Immature natural killer cell (primary cell): ENCODE data around the gene RNPEPL1. TPM values are rescaled to one million over a fixed set of nuclear protein-coding genes. Genes with fewer than 3 reads are reported as not detected.

Source experiments
- DNase-seq, 3 donors: peaks; one replicate each; pipeline ENCODE4 v3.0.0; 2022; ENCODE audit warnings: mixed read lengths in 1 of 3
- H3K27ac Mint-ChIP-seq, 6 donors: one replicate each; pipeline ENCODE4 v1.8.0; 2020; ENCODE audit warnings: mixed read lengths in 6 of 6, mild to moderate bottlenecking in 5 of 6, inconsistent platforms in 4 of 6, moderate library complexity in 3 of 6
- H3K27me3 Mint-ChIP-seq, 3 donors: one replicate each; pipeline ENCODE4 v1.8.0; 2020 to 2021; ENCODE audit warnings: low read depth in 3 of 3, mild to moderate bottlenecking in 3 of 3, mixed read lengths in 3 of 3, moderate library complexity in 3 of 3, inconsistent platforms in 1 of 3
- H3K36me3 Mint-ChIP-seq, 3 donors: one replicate each; pipeline ENCODE4 v1.8.0; 2020; ENCODE audit warnings: mixed read lengths in 3 of 3, inconsistent platforms in 2 of 3, mild to moderate bottlenecking in 2 of 3
- H3K4me1 Mint-ChIP-seq, 2 donors: one replicate each; pipeline ENCODE4 v1.8.0; 2020; ENCODE audit warnings: inconsistent platforms in 2 of 2, mild to moderate bottlenecking in 2 of 2, mixed read lengths in 2 of 2, moderate library complexity in 1 of 2
- H3K4me3 Mint-ChIP-seq, 5 donors: one replicate each; pipeline ENCODE4 v1.8.0; 2020; ENCODE audit warnings: mild to moderate bottlenecking in 5 of 5, mixed read lengths in 5 of 5, inconsistent platforms in 3 of 5, moderate library complexity in 3 of 5
- H3K9me3 Mint-ChIP-seq, 6 donors: one replicate each; pipeline ENCODE4 v1.8.0; 2020; ENCODE audit warnings: mild to moderate bottlenecking in 6 of 6, mixed read lengths in 6 of 6, inconsistent platforms in 4 of 6, moderate library complexity in 3 of 6
- polyA plus RNA-seq, 3 donors: library from polyadenylated mRNA; unstranded; fragments of 300-500 nt; fragmentation: Illumina TruSeq; gene quantifications; one replicate each; pipeline ENCODE4 v1.2.3, GENCODE V29; 2021

Gene RNPEPL1
- polyA plus RNA-seq, 3 donors from 2014 or later, result 46.5 to 51.4 (median 49.9) TPM

- Mint-ChIP-seq H3K4me3 (peak overlapping the region in 3 of 5 donors; percentile 13 to 78 (median 72)), H3K4me1 (peaks cover 54 to 65% of the 10 kb centered on the region in 2 donors), H3K36me3 (peaks cover 0 to 6% (median 0%) of the 10 kb centered on the region in 3 donors), H3K27me3 (peaks cover 2 to 22% (median 12%) of the 10 kb centered on the region in 3 donors), H3K27ac (peak overlapping the region; percentile 43 to 90 (median 75)), H3K9me3 (peaks cover 0 to 3% (median 0%) of the 10 kb centered on the region in 6 donors)
- no peak for DNase-seq
Observed at GRCh38 chr2:240623531-240624010, 55.3 kb downstream of the RNPEPL1 start.

GRCh38 chr2:240624011-240624949, 56.0 kb downstream of the RNPEPL1 start:
- Mint-ChIP-seq H3K27me3 (peaks cover 2 to 22% (median 12%) of the 10 kb centered on the region in 3 donors), H3K4me1 (peaks cover 49 to 57% of the 10 kb centered on the region in 2 donors)

GRCh38 chr2:240624950-240625621, 56.8 kb downstream of the RNPEPL1 start, which contains the start of gene GPR35:
Gene GPR35 (plus strand): TSS chr2:240625480. CDS start chr2:240629953, 4,473 bp downstream.
- H3K36me3 Mint-ChIP-seq, result no peaks in the 10 kb centered on the region
- DNase-seq, result peak; percentile 76 to 80 (median 79)
- peak within 1 kb of the TSS; percentile 60 to 76 (median 62) for H3K4me3 Mint-ChIP-seq
- peak within 1 kb of the TSS; percentile 76 to 93 (median 88) for H3K27ac Mint-ChIP-seq
- H3K9me3 Mint-ChIP-seq, result peaks cover 0 to 3% (median 0%) of the 10 kb centered on the region in 6 donors
- peaks cover 44 to 51% of the 10 kb centered on the region in 2 donors for H3K4me1 Mint-ChIP-seq
- H3K27me3 Mint-ChIP-seq, result peaks cover 2 to 18% (median 10%) of the 10 kb centered on the region in 3 donors

More at GRCh38 chr2:240624011-240624949, 56.0 kb downstream of the RNPEPL1 start:
- DNase-seq, result no peak
- no peaks in the 10 kb centered on the region for H3K36me3 Mint-ChIP-seq
- H3K4me3 Mint-ChIP-seq, result peak overlapping the region; percentile 60 to 76 (median 62)
- peak overlapping the region; percentile 76 to 93 (median 88) for H3K27ac Mint-ChIP-seq
- H3K9me3 Mint-ChIP-seq, result peaks cover 0 to 3% (median 0%) of the 10 kb centered on the region in 6 donors

- H3K4me3 Mint-ChIP-seq, result no peak overlapping the region
- DNase-seq, result no peak
- H3K9me3 Mint-ChIP-seq, result no peaks in the 10 kb centered on the region
Observed at GRCh38 chr2:240626531-240627300, 58.4 kb downstream of the RNPEPL1 start.

GRCh38 chr2:240627736-240628506, 59.6 kb downstream of the RNPEPL1 start:
- peaks cover 0 to 3% (median 0%) of the 10 kb centered on the region in 6 donors for H3K9me3 Mint-ChIP-seq
- H3K27me3 Mint-ChIP-seq, result peaks cover 2 to 5% (median 4%) of the 10 kb centered on the region in 3 donors
- peaks cover 22 to 27% of the 10 kb centered on the region in 2 donors for H3K4me1 Mint-ChIP-seq
- no peak overlapping the region for H3K27ac Mint-ChIP-seq
- H3K36me3 Mint-ChIP-seq, result no peaks in the 10 kb centered on the region
- no peak overlapping the region for H3K4me3 Mint-ChIP-seq
- no peak for DNase-seq

More at GRCh38 chr2:240626531-240627300, 58.4 kb downstream of the RNPEPL1 start:
- H3K36me3 Mint-ChIP-seq, result no peaks in the 10 kb centered on the region
- peaks cover 2 to 10% (median 4%) of the 10 kb centered on the region in 3 donors for H3K27me3 Mint-ChIP-seq
- H3K4me1 Mint-ChIP-seq, result peaks cover 33 to 39% of the 10 kb centered on the region in 2 donors
- H3K27ac Mint-ChIP-seq, result peak overlapping the region in 2 of 6 donors; percentile 49 to 57

GRCh38 chr2:240628507-240628807, 60.2 kb downstream of the RNPEPL1 start:
- H3K9me3 Mint-ChIP-seq, result peaks cover 0 to 9% (median 4%) of the 10 kb centered on the region in 6 donors
- H3K4me3 Mint-ChIP-seq, result no peak overlapping the region
- DNase-seq, result no peak
- H3K36me3 Mint-ChIP-seq, result peaks cover 0 to 3% (median 0%) of the 10 kb centered on the region in 3 donors
- H3K4me1 Mint-ChIP-seq, result peaks cover 17 to 22% of the 10 kb centered on the region in 2 donors
- no peak overlapping the region for H3K27ac Mint-ChIP-seq
- peaks cover 0 to 5% (median 2%) of the 10 kb centered on the region in 3 donors for H3K27me3 Mint-ChIP-seq

- H3K9me3 Mint-ChIP-seq, result peaks cover 0 to 10% (median 6%) of the 10 kb centered on the region in 6 donors
- no peak for DNase-seq
- H3K4me1 Mint-ChIP-seq, result peaks cover 14 to 21% of the 10 kb centered on the region in 2 donors
- no peak overlapping the region for H3K4me3 Mint-ChIP-seq
- peaks cover 0 to 5% (median 2%) of the 10 kb centered on the region in 3 donors for H3K27me3 Mint-ChIP-seq
- no peak overlapping the region for H3K27ac Mint-ChIP-seq
- peaks cover 0 to 5% (median 0%) of the 10 kb centered on the region in 3 donors for H3K36me3 Mint-ChIP-seq
Observed at GRCh38 chr2:240628808-240629618, 60.7 kb downstream of the RNPEPL1 start.

- Mint-ChIP-seq H3K27ac (no peak overlapping the region), H3K27me3 (peaks cover 0 to 5% (median 2%) of the 10 kb centered on the region in 3 donors), H3K4me1 (peaks cover 12 to 15% of the 10 kb centered on the region in 2 donors), H3K4me3 (no peak overlapping the region), H3K9me3 (peaks cover 0 to 10% (median 6%) of the 10 kb centered on the region in 6 donors), H3K36me3 (peaks cover 0 to 8% (median 0%) of the 10 kb centered on the region in 3 donors)
- no peak for DNase-seq
Observed at GRCh38 chr2:240629619-240629967, 61.3 kb downstream of the RNPEPL1 start.

- H3K27me3 Mint-ChIP-seq, result peaks cover 0 to under 1% (median 0%) of the 10 kb centered on the region in 3 donors
Observed at GRCh38 chr2:240629968-240630770, 61.9 kb downstream of the RNPEPL1 start.

More at GRCh38 chr2:240629968-240630770, 61.9 kb downstream of the RNPEPL1 start:
- Mint-ChIP-seq H3K9me3 (peaks cover 0 to 12% (median 6%) of the 10 kb centered on the region in 6 donors), H3K27ac (no peak overlapping the region), H3K36me3 (peaks cover 0 to 12% (median 0%) of the 10 kb centered on the region in 3 donors), H3K4me3 (no peak overlapping the region), H3K4me1 (peaks cover 6 to 9% of the 10 kb centered on the region in 2 donors)
- no peak for DNase-seq
